ENCODE measurements around the gene RAB31.

- TF ChIP-seq POLR2AphosphoS5 (IDR thresholded peaks at IDR 0.05) (no peak), POLR2A (IDR thresholded peaks at IDR 0.05) (no peak), CTCF (IDR thresholded peaks at IDR 0.05 in 8 of 11, conservative IDR thresholded peaks at IDR 0.05 in 3 of 11) (no peak)
These were observed 13.9 kb upstream of the RAB31 start for GRCh38 chr18:9694174-9694573.
